Measurements from ENCODE around the gene KAZN.

GRCh38 chr1:14593302-14593701 is 5.2 kb upstream of the KAZN start:
- TF ChIP-seq, protein P1, sequence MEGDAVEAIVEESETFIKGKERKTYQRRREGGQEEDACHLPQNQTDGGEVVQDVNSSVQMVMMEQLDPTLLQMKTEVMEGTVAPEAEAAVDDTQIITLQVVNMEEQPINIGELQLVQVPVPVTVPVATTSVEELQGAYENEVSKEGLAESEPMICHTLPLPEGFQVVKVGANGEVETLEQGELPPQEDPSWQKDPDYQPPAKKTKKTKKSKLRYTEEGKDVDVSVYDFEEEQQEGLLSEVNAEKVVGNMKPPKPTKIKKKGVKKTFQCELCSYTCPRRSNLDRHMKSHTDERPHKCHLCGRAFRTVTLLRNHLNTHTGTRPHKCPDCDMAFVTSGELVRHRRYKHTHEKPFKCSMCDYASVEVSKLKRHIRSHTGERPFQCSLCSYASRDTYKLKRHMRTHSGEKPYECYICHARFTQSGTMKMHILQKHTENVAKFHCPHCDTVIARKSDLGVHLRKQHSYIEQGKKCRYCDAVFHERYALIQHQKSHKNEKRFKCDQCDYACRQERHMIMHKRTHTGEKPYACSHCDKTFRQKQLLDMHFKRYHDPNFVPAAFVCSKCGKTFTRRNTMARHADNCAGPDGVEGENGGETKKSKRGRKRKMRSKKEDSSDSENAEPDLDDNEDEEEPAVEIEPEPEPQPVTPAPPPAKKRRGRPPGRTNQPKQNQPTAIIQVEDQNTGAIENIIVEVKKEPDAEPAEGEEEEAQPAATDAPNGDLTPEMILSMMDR (tag by site-specific recombination; IDR thresholded peaks at IDR 0.05) = no peak
- no peak for TF ChIP-seq MYNN (tag by site-specific recombination; IDR thresholded peaks at IDR 0.05; ENCODE audit: borderline replicate concordance)
- TF ChIP-seq, protein P2, sequence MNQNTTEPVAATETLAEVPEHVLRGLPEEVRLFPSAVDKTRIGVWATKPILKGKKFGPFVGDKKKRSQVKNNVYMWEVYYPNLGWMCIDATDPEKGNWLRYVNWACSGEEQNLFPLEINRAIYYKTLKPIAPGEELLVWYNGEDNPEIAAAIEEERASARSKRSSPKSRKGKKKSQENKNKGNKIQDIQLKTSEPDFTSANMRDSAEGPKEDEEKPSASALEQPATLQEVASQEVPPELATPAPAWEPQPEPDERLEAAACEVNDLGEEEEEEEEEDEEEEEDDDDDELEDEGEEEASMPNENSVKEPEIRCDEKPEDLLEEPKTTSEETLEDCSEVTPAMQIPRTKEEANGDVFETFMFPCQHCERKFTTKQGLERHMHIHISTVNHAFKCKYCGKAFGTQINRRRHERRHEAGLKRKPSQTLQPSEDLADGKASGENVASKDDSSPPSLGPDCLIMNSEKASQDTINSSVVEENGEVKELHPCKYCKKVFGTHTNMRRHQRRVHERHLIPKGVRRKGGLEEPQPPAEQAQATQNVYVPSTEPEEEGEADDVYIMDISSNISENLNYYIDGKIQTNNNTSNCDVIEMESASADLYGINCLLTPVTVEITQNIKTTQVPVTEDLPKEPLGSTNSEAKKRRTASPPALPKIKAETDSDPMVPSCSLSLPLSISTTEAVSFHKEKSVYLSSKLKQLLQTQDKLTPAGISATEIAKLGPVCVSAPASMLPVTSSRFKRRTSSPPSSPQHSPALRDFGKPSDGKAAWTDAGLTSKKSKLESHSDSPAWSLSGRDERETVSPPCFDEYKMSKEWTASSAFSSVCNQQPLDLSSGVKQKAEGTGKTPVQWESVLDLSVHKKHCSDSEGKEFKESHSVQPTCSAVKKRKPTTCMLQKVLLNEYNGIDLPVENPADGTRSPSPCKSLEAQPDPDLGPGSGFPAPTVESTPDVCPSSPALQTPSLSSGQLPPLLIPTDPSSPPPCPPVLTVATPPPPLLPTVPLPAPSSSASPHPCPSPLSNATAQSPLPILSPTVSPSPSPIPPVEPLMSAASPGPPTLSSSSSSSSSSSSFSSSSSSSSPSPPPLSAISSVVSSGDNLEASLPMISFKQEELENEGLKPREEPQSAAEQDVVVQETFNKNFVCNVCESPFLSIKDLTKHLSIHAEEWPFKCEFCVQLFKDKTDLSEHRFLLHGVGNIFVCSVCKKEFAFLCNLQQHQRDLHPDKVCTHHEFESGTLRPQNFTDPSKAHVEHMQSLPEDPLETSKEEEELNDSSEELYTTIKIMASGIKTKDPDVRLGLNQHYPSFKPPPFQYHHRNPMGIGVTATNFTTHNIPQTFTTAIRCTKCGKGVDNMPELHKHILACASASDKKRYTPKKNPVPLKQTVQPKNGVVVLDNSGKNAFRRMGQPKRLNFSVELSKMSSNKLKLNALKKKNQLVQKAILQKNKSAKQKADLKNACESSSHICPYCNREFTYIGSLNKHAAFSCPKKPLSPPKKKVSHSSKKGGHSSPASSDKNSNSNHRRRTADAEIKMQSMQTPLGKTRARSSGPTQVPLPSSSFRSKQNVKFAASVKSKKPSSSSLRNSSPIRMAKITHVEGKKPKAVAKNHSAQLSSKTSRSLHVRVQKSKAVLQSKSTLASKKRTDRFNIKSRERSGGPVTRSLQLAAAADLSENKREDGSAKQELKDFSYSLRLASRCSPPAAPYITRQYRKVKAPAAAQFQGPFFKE (tag by site-specific recombination; IDR thresholded peaks at IDR 0.05; ENCODE audit: borderline replicate concordance) = no peak
- no peak for TF ChIP-seq ZNF394 (tag by site-specific recombination; IDR thresholded peaks at IDR 0.05; ENCODE audit: borderline replicate concordance)
- no peak for TF ChIP-seq ZNF10 (tag by site-specific recombination; IDR thresholded peaks at IDR 0.05)
- TF ChIP-seq, protein P3, sequence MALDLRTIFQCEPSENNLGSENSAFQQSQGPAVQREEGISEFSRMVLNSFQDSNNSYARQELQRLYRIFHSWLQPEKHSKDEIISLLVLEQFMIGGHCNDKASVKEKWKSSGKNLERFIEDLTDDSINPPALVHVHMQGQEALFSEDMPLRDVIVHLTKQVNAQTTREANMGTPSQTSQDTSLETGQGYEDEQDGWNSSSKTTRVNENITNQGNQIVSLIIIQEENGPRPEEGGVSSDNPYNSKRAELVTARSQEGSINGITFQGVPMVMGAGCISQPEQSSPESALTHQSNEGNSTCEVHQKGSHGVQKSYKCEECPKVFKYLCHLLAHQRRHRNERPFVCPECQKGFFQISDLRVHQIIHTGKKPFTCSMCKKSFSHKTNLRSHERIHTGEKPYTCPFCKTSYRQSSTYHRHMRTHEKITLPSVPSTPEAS (tag by site-specific recombination; IDR thresholded peaks at IDR 0.05) = no peak
- TF ChIP-seq TCF7L2 (IDR thresholded peaks at IDR 0.05; ENCODE audit: borderline replicate concordance, low read depth, low read length) = no peak
- TF ChIP-seq, protein P4, sequence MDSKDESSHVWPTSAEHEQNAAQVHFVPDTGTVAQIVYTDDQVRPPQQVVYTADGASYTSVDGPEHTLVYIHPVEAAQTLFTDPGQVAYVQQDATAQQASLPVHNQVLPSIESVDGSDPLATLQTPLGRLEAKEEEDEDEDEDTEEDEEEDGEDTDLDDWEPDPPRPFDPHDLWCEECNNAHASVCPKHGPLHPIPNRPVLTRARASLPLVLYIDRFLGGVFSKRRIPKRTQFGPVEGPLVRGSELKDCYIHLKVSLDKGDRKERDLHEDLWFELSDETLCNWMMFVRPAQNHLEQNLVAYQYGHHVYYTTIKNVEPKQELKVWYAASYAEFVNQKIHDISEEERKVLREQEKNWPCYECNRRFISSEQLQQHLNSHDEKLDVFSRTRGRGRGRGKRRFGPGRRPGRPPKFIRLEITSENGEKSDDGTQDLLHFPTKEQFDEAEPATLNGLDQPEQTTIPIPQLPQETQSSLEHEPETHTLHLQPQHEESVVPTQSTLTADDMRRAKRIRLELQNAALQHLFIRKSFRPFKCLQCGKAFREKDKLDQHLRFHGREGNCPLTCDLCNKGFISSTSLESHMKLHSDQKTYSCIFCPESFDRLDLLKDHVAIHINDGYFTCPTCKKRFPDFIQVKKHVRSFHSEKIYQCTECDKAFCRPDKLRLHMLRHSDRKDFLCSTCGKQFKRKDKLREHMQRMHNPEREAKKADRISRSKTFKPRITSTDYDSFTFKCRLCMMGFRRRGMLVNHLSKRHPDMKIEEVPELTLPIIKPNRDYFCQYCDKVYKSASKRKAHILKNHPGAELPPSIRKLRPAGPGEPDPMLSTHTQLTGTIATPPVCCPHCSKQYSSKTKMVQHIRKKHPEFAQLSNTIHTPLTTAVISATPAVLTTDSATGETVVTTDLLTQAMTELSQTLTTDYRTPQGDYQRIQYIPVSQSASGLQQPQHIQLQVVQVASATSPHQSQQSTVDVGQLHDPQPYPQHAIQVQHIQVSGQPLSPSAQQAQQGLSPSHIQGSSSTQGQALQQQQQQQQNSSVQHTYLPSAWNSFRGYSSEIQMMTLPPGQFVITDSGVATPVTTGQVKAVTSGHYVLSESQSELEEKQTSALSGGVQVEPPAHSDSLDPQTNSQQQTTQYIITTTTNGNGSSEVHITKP (tag by site-specific recombination; IDR thresholded peaks at IDR 0.05) = no peak
- no peak for TF ChIP-seq ZBTB21 (tag by site-specific recombination; IDR thresholded peaks at IDR 0.05)
- TF ChIP-seq ZNF214 (tag by site-specific recombination; IDR thresholded peaks at IDR 0.05; ENCODE audit: borderline replicate concordance) = no peak
- no peak for TF ChIP-seq RBAK (tag by site-specific recombination; IDR thresholded peaks at IDR 0.05)
- no peak for TF ChIP-seq ZBTB1 (tag by site-specific recombination; IDR thresholded peaks at IDR 0.05)
- no peak for TF ChIP-seq AEBP2 (tag by site-specific recombination; IDR thresholded peaks at IDR 0.05; ENCODE audit: borderline replicate concordance)

Data from HEK293 (cell line).